Left cardiac atrium (tissue), 4 donors: ENCODE results near the gene HERPUD2. TPM values are rescaled to one million over a fixed set of nuclear protein-coding genes. Genes with fewer than 3 reads are reported as not detected.
A peak's percentile ranks its signal among the peaks of the same experiment; 100 is the strongest.
"Not testable (repeated sequence)": the region's sequence is repeated elsewhere in the genome, so short reads cannot be mapped to it uniquely, and the experiment has no call there.

Source experiments
- ATAC-seq, 2 donors: fragments of 200-7000 bp; cut with Tn5 transposase; one replicate each; pipeline ENCODE4 v1.9.1; 2020; ENCODE audit warnings: mild to moderate bottlenecking in 2 of 2, moderate library complexity in 2 of 2
- DNase-seq: peaks from one replicate; pipeline ENCODE4 v3.0.0-alpha.2; 2020
- intact Hi-C, 2 donors: fragments of 100-400 bp; cut with DNase I; formaldehyde crosslinking; loops; one replicate each; pipeline versions ENCODE4 v1.14.1 to v1.15.1; 2022 to 2023
- total RNA-seq, 2 donors: library from RNA; stranded (reverse); fragmentation: NEBNext Ultra II Directional; extraction: Animal tissue kit (Norgen Biotek cat#: 25700); gene quantifications; one replicate each; pipeline ENCODE4 v1.2.1, GENCODE V29; 2021
- donor health status: DM: no; HTN: yes; CAD: no.
- donor health status: DM: no; HTN: yes; CAD: no; lungs with severe emphysema.
- donor health status: DM: yes; HTN: yes; CAD: no.
- donor health status: Dilated cardiomyopathy.

The HERPUD2 gene
- total RNA-seq, 2 donors from 2014 or later: 15.6 to 17.3 TPM

GRCh38 chr7:35691827-35692307 lies 3.1 kb downstream of the HERPUD2 start:
- intact Hi-C loops: no loop called here
- no peak for DNase-seq
- ATAC-seq: peak in 1 of 2 donors; percentile 19

- ATAC-seq: no peak
- no peak for DNase-seq
- intact Hi-C loops: no loop called here
Measured at GRCh38 chr7:35691366-35691765, 3.6 kb downstream of the HERPUD2 start.

- ATAC-seq, intact Hi-C loops, DNase-seq: not testable (repeated sequence)
Measured at GRCh38 chr7:35690614-35691013, 4.3 kb downstream of the HERPUD2 start.

- DNase-seq: no peak
- ATAC-seq: no peak
- intact Hi-C loops: no loop called here
Measured at GRCh38 chr7:35685781-35686180, 9.2 kb downstream of the HERPUD2 start.

- intact Hi-C loops: no loop called here
- ATAC-seq (no peak), DNase-seq (no peak)
Measured at GRCh38 chr7:35681231-35682029, 13.5 kb downstream of the HERPUD2 start.

- no peak for ATAC-seq
- no peak for DNase-seq
- intact Hi-C loops: no loop called here
Measured at GRCh38 chr7:35680403-35681013, 14.4 kb downstream of the HERPUD2 start.

- ATAC-seq (no peak), DNase-seq (no peak)
- intact Hi-C loops: no loop called here
Measured at GRCh38 chr7:35677582-35678356, 17.2 kb downstream of the HERPUD2 start.

GRCh38 chr7:35676211-35676610 lies 18.7 kb downstream of the HERPUD2 start:
- ATAC-seq (no peak), DNase-seq (no peak)
- intact Hi-C loops: no loop called here

- intact Hi-C loops: no loop called here
- DNase-seq (no peak), ATAC-seq (no peak)
Measured at GRCh38 chr7:35670856-35671569, 23.9 kb downstream of the HERPUD2 start.

GRCh38 chr7:35660411-35660810 lies 34.5 kb downstream of the HERPUD2 start:
- ATAC-seq, DNase-seq, intact Hi-C loops: not testable (repeated sequence)

- intact Hi-C loops: no loop called here
- DNase-seq: no peak
- ATAC-seq: no peak
Measured at GRCh38 chr7:35658606-35659201, 36.2 kb downstream of the HERPUD2 start.

GRCh38 chr7:35657125-35657524 lies 37.8 kb downstream of the HERPUD2 start:
- intact Hi-C loops: no loop called here
- no peak for ATAC-seq
- no peak for DNase-seq

GRCh38 chr7:35654558-35654957 lies 40.4 kb downstream of the HERPUD2 start:
- ATAC-seq, DNase-seq, intact Hi-C loops: not testable (repeated sequence)

- ATAC-seq (no peak), DNase-seq (no peak)
- intact Hi-C loops: no loop called here
Measured at GRCh38 chr7:35652124-35652523, 42.8 kb downstream of the HERPUD2 start.

GRCh38 chr7:35650751-35651150 lies 44.2 kb downstream of the HERPUD2 start:
- DNase-seq (no peak), ATAC-seq (no peak)
- intact Hi-C loops: no loop called here

- intact Hi-C loops: no loop called here
- DNase-seq (no peak), ATAC-seq (no peak)
Measured at GRCh38 chr7:35649711-35650110, 45.2 kb downstream of the HERPUD2 start.

GRCh38 chr7:35648367-35648766 lies 46.6 kb downstream of the HERPUD2 start:
- intact Hi-C loops: no loop called here
- DNase-seq (no peak), ATAC-seq (no peak)

GRCh38 chr7:35647171-35647574 lies 47.8 kb downstream of the HERPUD2 start:
- DNase-seq: no peak
- ATAC-seq: peak; percentile 71 to 92
- intact Hi-C loops: no loop called here
